ENCODE data around the gene ETFRF1. TPM values are rescaled to one million over a fixed set of nuclear protein-coding genes. Genes with fewer than 3 reads are reported as not detected.
A peak's percentile ranks its signal among the peaks of the same experiment; 100 is the strongest.

The ETFRF1 gene
- 10 to 100 TPM; 10.6 to 15.6 TPM for total RNA-seq

GRCh38 chr12:25195056-25195971 lies at the start of gene ETFRF1, which contains the start of gene DNAI7:
Gene ETFRF1, plus strand, starts transcription at chr12:25195237. Its CDS starts 8,720 bp downstream, at chr12:25203957.
Gene DNAI7, minus strand, starts transcription at chr12:25195160. Its CDS starts 82 bp downstream, at chr12:25195078.
- ATAC-seq (peak; percentile 95 to 99), DNase-seq (ENCODE audit: low spot score in 2 of 2) (peak; percentile 91 to 96)
- Mint-ChIP-seq H3K36me3 (peaks cover 12 to 15% of the 10 kb centered on the region in 2 donors), H3K9me3 (no peaks in the 10 kb centered on the region), H3K27ac (peak within 1 kb of the TSS; percentile 95 to 99)

- Mint-ChIP-seq H3K9me3 (no peaks in the 10 kb centered on the region), H3K36me3 (no peaks in the 10 kb centered on the region), H3K27ac (no peak overlapping the region)
- ATAC-seq (no peak), DNase-seq (ENCODE audit: low spot score in 2 of 2) (no peak)
These were observed 48.4 kb upstream of the ETFRF1 start for GRCh38 chr12:25146686-25147085.

GRCh38 chr12:25151476-25151875 lies 43.6 kb upstream of the ETFRF1 start:
- no peak overlapping the region for H3K27ac Mint-ChIP-seq
- no peaks in the 10 kb centered on the region for H3K36me3 Mint-ChIP-seq
- no peaks in the 10 kb centered on the region for H3K9me3 Mint-ChIP-seq
- DNase-seq (ENCODE audit: low spot score in 2 of 2) (no peak), ATAC-seq (no peak)

- ATAC-seq (no peak), DNase-seq (ENCODE audit: low spot score in 2 of 2) (no peak)
- no peaks in the 10 kb centered on the region for H3K36me3 Mint-ChIP-seq
- H3K9me3 Mint-ChIP-seq, result no peaks in the 10 kb centered on the region
- H3K27ac Mint-ChIP-seq, result no peak overlapping the region
These were observed 43.0 kb upstream of the ETFRF1 start for GRCh38 chr12:25152055-25152454.

GRCh38 chr12:25155022-25155576 lies 39.9 kb upstream of the ETFRF1 start:
- Mint-ChIP-seq H3K27ac (peak overlapping the region in 1 of 2 donors; percentile 34), H3K9me3 (no peaks in the 10 kb centered on the region), H3K36me3 (no peaks in the 10 kb centered on the region)
- DNase-seq (ENCODE audit: low spot score in 2 of 2), result no peak
- ATAC-seq, result no peak

- ATAC-seq (no peak), DNase-seq (ENCODE audit: low spot score in 2 of 2) (no peak)
- Mint-ChIP-seq H3K27ac (no peak overlapping the region), H3K9me3 (no peaks in the 10 kb centered on the region), H3K36me3 (no peaks in the 10 kb centered on the region)
These were observed 39.0 kb upstream of the ETFRF1 start for GRCh38 chr12:25156061-25156460.

- Mint-ChIP-seq H3K9me3 (no peaks in the 10 kb centered on the region), H3K27ac (no peak overlapping the region), H3K36me3 (no peaks in the 10 kb centered on the region)
- ATAC-seq (no peak), DNase-seq (ENCODE audit: low spot score in 2 of 2) (no peak)
These were observed 32.2 kb upstream of the ETFRF1 start for GRCh38 chr12:25162866-25163265.

- ATAC-seq (no peak), DNase-seq (ENCODE audit: low spot score in 2 of 2) (no peak)
- Mint-ChIP-seq H3K36me3 (no peaks in the 10 kb centered on the region), H3K27ac (no peak overlapping the region), H3K9me3 (no peaks in the 10 kb centered on the region)
These were observed 12.3 kb upstream of the ETFRF1 start for GRCh38 chr12:25182765-25183164.

GRCh38 chr12:25184132-25184531 lies 10.9 kb upstream of the ETFRF1 start:
- DNase-seq (ENCODE audit: low spot score in 2 of 2) (no peak), ATAC-seq (peak; percentile 14 to 39)
- Mint-ChIP-seq H3K27ac (no peak overlapping the region), H3K36me3 (no peaks in the 10 kb centered on the region), H3K9me3 (no peaks in the 10 kb centered on the region)

GRCh38 chr12:25186038-25186787 lies 8.8 kb upstream of the ETFRF1 start:
- ATAC-seq, result peak; percentile 62 to 76
- DNase-seq (ENCODE audit: low spot score in 2 of 2), result no peak
- Mint-ChIP-seq H3K27ac (peak overlapping the region; percentile 4 to 85), H3K36me3 (no peaks in the 10 kb centered on the region), H3K9me3 (no peaks in the 10 kb centered on the region)

- ATAC-seq, result peak; percentile 71 to 91
- Mint-ChIP-seq H3K36me3 (no peaks in the 10 kb centered on the region), H3K9me3 (no peaks in the 10 kb centered on the region), H3K27ac (peak overlapping the region; percentile 36 to 85)
- no peak for DNase-seq (ENCODE audit: low spot score in 2 of 2)
These were observed 8.1 kb upstream of the ETFRF1 start for GRCh38 chr12:25186788-25187402.

- ATAC-seq (no peak), DNase-seq (ENCODE audit: low spot score in 2 of 2) (no peak)
- H3K36me3 Mint-ChIP-seq, result no peaks in the 10 kb centered on the region
- no peaks in the 10 kb centered on the region for H3K9me3 Mint-ChIP-seq
- H3K27ac Mint-ChIP-seq, result peak overlapping the region in 1 of 2 donors; percentile 85
These were observed 7.3 kb upstream of the ETFRF1 start for GRCh38 chr12:25187781-25188180.

GRCh38 chr12:25189656-25190055 lies 5.4 kb upstream of the ETFRF1 start:
- ATAC-seq (no peak), DNase-seq (ENCODE audit: low spot score in 2 of 2) (no peak)
- H3K36me3 Mint-ChIP-seq, result no peaks in the 10 kb centered on the region
- H3K9me3 Mint-ChIP-seq, result no peaks in the 10 kb centered on the region
- no peak overlapping the region for H3K27ac Mint-ChIP-seq

- H3K27ac Mint-ChIP-seq, result no peak overlapping the region
- no peak for ATAC-seq
These were observed 4.2 kb upstream of the ETFRF1 start for GRCh38 chr12:25190793-25191192.

GRCh38 chr12:25194214-25194613 lies 823 bp upstream of the ETFRF1 start:
- ATAC-seq (no peak), DNase-seq (ENCODE audit: low spot score in 2 of 2) (no peak)
- peak overlapping the region; percentile 95 to 99 for H3K27ac Mint-ChIP-seq
- no peaks in the 10 kb centered on the region for H3K9me3 Mint-ChIP-seq
- peaks cover 10 to 12% of the 10 kb centered on the region in 2 donors for H3K36me3 Mint-ChIP-seq

More at GRCh38 chr12:25190793-25191192, 4.2 kb upstream of the ETFRF1 start:
- no peaks in the 10 kb centered on the region for H3K9me3 Mint-ChIP-seq
- DNase-seq (ENCODE audit: low spot score in 2 of 2), result no peak
- peaks cover 9 to 10% of the 10 kb centered on the region in 2 donors for H3K36me3 Mint-ChIP-seq

GRCh38 chr12:25194722-25195055 lies 348 bp upstream of the ETFRF1 start:
- DNase-seq (ENCODE audit: low spot score in 2 of 2), result no peak
- Mint-ChIP-seq H3K9me3 (no peaks in the 10 kb centered on the region), H3K27ac (peak overlapping the region; percentile 95 to 99), H3K36me3 (peaks cover 11 to 12% of the 10 kb centered on the region in 2 donors)
- no peak for ATAC-seq

- H3K27ac Mint-ChIP-seq, result no peak overlapping the region
- DNase-seq (ENCODE audit: low spot score in 2 of 2) (no peak), ATAC-seq (no peak)
- no peaks in the 10 kb centered on the region for H3K9me3 Mint-ChIP-seq
- peaks cover 12 to 15% of the 10 kb centered on the region in 2 donors for H3K36me3 Mint-ChIP-seq
These were observed 2.6 kb downstream of the ETFRF1 start for GRCh38 chr12:25197608-25198007.

All from activated naive CD4-positive, alpha-beta T cell treated with anti-CD3 and anti-CD28 coated beads, Interleukin-2, amount 50 U/mL, for 72 hours (primary cell).